ENCODE data around the gene DCAF11. TPM values are rescaled to one million over a fixed set of nuclear protein-coding genes. Genes with fewer than 3 reads are reported as not detected.

DCAF11 gene
- total and polyA plus RNA-seq, 2 of the 13 experiments (the other 11 are each of a cell fraction or from before 2014, with no cell fraction given): 150 to 257 TPM

- TF ChIP-seq HMGXB4 (CRISPR knock-in tag; IDR thresholded peaks at IDR 0.05; ENCODE audit: borderline replicate concordance in 1 of 2, low read depth in 1 of 2): peak; percentile 35 to 45; a peak in 2 of 4 replicates
- TF ChIP-seq KDM5A (IDR thresholded peaks at IDR 0.05; ENCODE audit: borderline replicate concordance, low read length): no peak
- TF ChIP-seq RBFOX2 (IDR thresholded peaks at IDR 0.05; ENCODE audit: low read depth, low read length): peak; percentile 83
- TF ChIP-seq ZNF616 (CRISPR knock-in tag; IDR thresholded peaks at IDR 0.05; ENCODE audit: low read depth): no peak
- TF ChIP-seq SIN3A (IDR thresholded peaks at IDR 0.05; ENCODE audit: borderline replicate concordance, low read depth, low read length): peak; percentile 25; the same call in 1 of the 2 replicates
- TF ChIP-seq ARID5B (CRISPR knock-in tag; IDR thresholded peaks at IDR 0.05): peak; percentile 65; the same call in 1 of the 2 replicates
- 0 out of 2 replicates have a peak, but pooled peaks have one; percentile 7 for TF ChIP-seq PITX1 (CRISPR knock-in tag; IDR thresholded peaks at IDR 0.05)
- no peak for TF ChIP-seq ZC3H4 (CRISPR knock-in tag; IDR thresholded peaks at IDR 0.05; ENCODE audit: borderline replicate concordance)
- TF ChIP-seq MXD1 (CRISPR knock-in tag; IDR thresholded peaks at IDR 0.05): peak; percentile 45; the same call in 1 of the 2 replicates
- TF ChIP-seq LRRFIP1 (CRISPR knock-in tag; conservative IDR thresholded peaks at IDR 0.05): no peak
- peak; percentile 55; the same call in 1 of the 2 replicates for TF ChIP-seq ZBTB49 (CRISPR knock-in tag; IDR thresholded peaks at IDR 0.05; ENCODE audit: borderline replicate concordance)
- no peak for TF ChIP-seq FOXP1 (IDR thresholded peaks at IDR 0.05)
- no peak for TF ChIP-seq FOXP1 (CRISPR knock-in tag; IDR thresholded peaks at IDR 0.05)
- no peak for TF ChIP-seq ZNF549 (CRISPR knock-in tag; IDR thresholded peaks at IDR 0.05)
- no peak; the same call in 1 of the 2 replicates for TF ChIP-seq CBFB (CRISPR knock-in tag; IDR thresholded peaks at IDR 0.05)
Measured at GRCh38 chr14:24080888-24081738, 33.5 kb upstream of the DCAF11 start (continued).
